NCI-H1930 (cell line): Measurements from ENCODE around the gene NBPF20.
A peak's percentile ranks its signal among the peaks of the same experiment; 100 is the strongest.
"Not testable (repeated sequence)": the region's sequence is repeated elsewhere in the genome, so short reads cannot be mapped to it uniquely, and the experiment has no call there.

Experiments used
- DNase-seq, 2 experiments: peaks; one replicate each; lab custom pipeline; 2025; lab: John Stamatoyannopoulos, UW

Gene NBPF20

GRCh38 chr1:145425436-145426029 lies at the start of gene NBPF20:
NBPF20 (minus strand) TSS chr1:145425603; CDS start chr1:145405272, 20,331 bp downstream.
- peak; percentile 73 to 86 for DNase-seq

- DNase-seq, result not testable (repeated sequence)
Measured at GRCh38 chr1:145474837-145475368, 49.5 kb upstream of the NBPF20 start.

GRCh38 chr1:145472731-145473130 lies 47.3 kb upstream of the NBPF20 start:
- DNase-seq, result not testable (repeated sequence)

- DNase-seq, result not testable (repeated sequence)
Measured at GRCh38 chr1:145471365-145471764, 46.0 kb upstream of the NBPF20 start.

GRCh38 chr1:145465405-145466144 lies 40.2 kb upstream of the NBPF20 start:
- peak; percentile 46 to 92 for DNase-seq

GRCh38 chr1:145464708-145465336 lies 39.4 kb upstream of the NBPF20 start:
- not testable (repeated sequence) for DNase-seq

- not testable (repeated sequence) for DNase-seq
Measured at GRCh38 chr1:145464017-145464416, 38.6 kb upstream of the NBPF20 start.

GRCh38 chr1:145460684-145461083 lies 35.3 kb upstream of the NBPF20 start:
- not testable (repeated sequence) for DNase-seq

- DNase-seq, result not testable (repeated sequence)
Measured at GRCh38 chr1:145460048-145460447, 34.6 kb upstream of the NBPF20 start.

- DNase-seq, result not testable (repeated sequence)
Measured at GRCh38 chr1:145459591-145459990, 34.2 kb upstream of the NBPF20 start.

GRCh38 chr1:145459063-145459462 lies 33.7 kb upstream of the NBPF20 start:
- not testable (repeated sequence) for DNase-seq

- DNase-seq, result not testable (repeated sequence)
Measured at GRCh38 chr1:145454824-145455177, 29.4 kb upstream of the NBPF20 start.

GRCh38 chr1:145453873-145454823 lies 28.7 kb upstream of the NBPF20 start:
- DNase-seq, result not testable (repeated sequence)

- not testable (repeated sequence) for DNase-seq
Measured at GRCh38 chr1:145452506-145452905, 27.1 kb upstream of the NBPF20 start.

- not testable (repeated sequence) for DNase-seq
Measured at GRCh38 chr1:145451914-145452313, 26.5 kb upstream of the NBPF20 start.

GRCh38 chr1:145445219-145445618 lies 19.8 kb upstream of the NBPF20 start:
- DNase-seq, result not testable (repeated sequence)

GRCh38 chr1:145442340-145442739 lies 16.9 kb upstream of the NBPF20 start:
- DNase-seq, result not testable (repeated sequence)

- not testable (repeated sequence) for DNase-seq
Measured at GRCh38 chr1:145431363-145432256, 6.2 kb upstream of the NBPF20 start.

GRCh38 chr1:145430830-145431229 lies 5.4 kb upstream of the NBPF20 start:
- DNase-seq, result not testable (repeated sequence)

GRCh38 chr1:145429329-145429728 lies 3.9 kb upstream of the NBPF20 start:
- DNase-seq, result not testable (repeated sequence)
